NCI-H2196 treated with DMSO at 0.1 percent for 48 hours (cell line): ENCODE results near the gene RNF175.

Source experiments
- DNase-seq: peaks from one replicate; lab custom pipeline; 2025; ENCODE audit not compliant: unreplicated experiment; lab: John Stamatoyannopoulos, UW

The RNF175 gene

GRCh38 chr4:153785910-153786721 is 26.3 kb upstream of the RNF175 start:
- DNase-seq, result no peak

DNA sequence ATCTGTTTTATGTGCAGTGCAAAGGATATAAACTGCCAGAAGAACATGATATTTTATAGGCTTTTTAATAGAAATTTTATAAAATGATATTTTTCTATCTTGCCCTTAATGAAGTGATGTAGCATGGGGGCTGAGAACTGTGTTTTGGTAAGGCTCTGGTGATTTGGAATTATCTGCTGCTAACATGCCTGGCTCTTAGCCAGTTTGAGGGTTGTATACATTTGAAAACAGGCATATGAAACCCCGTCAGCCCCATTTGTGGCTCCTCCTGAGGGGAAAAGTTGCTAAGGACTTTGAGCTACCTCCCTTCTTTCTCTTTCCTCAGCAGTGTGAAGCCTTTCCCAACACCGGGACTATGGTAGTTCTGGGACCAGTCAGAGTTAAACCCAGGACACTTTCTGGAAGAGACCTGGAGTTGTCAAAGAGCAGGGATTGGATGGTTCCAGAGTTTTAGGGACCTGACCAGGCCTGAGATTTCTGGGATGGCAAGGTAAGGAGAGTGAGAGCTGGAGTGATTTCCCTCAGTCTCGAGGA is 24.4 kb upstream of the RNF175 start:
- no peak for DNase-seq

DNA sequence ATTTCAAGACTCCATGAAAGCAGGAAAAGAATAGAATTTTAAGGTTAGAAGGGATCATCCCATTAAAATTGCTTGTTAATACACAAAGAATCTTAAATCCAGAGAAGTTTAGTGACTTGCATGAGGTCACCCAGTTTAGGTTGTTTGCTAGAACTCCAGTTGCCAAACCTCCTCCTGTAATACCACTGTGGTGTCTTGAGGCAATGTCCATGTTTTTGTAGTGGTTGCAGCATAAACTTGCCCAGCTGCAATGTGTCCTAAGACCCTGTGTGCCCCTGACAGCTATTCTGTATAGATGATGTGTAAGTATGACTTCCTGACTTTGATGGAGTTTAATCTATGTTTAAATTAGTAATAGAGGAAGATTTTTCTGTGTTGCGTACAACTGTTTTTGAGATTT is 22.8 kb upstream of the RNF175 start:
- no peak for DNase-seq

- DNase-seq, result no peak
Observed at GRCh38 chr4:153781717-153782416, 22.0 kb upstream of the RNF175 start.

DNA sequence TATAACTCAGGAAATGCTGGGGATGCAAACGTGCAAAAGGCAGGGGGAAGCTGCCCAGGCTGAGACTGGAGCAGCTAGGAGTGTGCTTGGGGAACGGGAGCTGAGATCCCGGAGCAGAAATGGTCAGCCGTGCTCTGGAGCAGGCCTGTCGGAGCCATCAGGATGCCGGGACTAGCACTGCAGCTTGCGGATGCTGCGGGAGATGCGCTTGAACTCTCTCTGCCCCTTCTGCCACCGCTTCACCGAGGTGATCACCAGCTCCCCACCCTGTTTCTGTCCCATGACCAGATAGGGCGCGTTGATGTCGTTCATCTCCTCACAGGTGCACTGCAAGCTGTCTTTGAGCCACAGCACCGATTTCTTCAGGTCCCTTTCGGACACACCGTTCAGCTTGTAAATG is 21.5 kb upstream of the RNF175 start:
- DNase-seq, result no peak

DNA sequence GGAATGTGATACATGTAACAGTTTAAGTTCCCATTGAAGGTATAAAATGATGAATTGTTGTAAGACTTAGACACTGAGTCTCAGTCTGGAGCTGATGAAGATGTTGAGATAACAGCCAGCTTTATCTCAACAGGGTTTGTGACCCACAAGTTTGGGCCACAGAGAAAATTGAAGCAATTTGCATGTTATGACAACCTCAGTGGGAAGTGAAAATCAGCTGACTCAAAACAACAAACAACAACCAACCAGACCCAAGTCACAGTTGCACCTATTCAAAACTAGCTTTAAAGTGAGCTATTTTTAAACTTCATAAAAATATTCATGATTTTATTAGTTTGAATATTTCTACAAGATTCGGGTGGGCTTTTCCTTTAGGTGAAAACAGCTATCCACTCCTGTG is 21.1 kb upstream of the RNF175 start:
- no peak for DNase-seq

DNA sequence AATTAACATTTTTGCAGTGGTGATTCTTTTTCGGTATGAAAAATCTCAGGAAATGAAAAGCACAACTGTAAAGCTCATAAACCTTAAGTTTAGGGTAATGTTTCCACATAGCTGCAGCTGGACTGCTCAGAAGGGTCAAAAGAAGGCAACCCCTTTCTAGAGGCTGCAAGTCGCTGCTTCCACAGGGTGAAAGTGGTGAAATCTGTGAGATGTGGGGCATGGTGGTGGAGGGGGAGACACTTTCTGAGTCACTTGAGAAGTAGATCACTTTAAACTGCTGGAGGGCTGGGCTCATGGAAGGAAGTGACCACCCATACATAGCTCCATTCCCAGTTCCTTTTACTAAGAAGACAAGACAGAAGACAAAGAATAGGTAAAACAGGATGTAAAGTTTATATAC is 20.4 kb upstream of the RNF175 start:
- no peak for DNase-seq

- no peak for DNase-seq
Observed at GRCh38 chr4:153778383-153778782, 18.6 kb upstream of the RNF175 start.

- DNase-seq, result no peak
Observed at GRCh38 chr4:153777421-153777820, 17.6 kb upstream of the RNF175 start.

- DNase-seq, result no peak
Observed at GRCh38 chr4:153776601-153777000, 16.8 kb upstream of the RNF175 start.

DNA sequence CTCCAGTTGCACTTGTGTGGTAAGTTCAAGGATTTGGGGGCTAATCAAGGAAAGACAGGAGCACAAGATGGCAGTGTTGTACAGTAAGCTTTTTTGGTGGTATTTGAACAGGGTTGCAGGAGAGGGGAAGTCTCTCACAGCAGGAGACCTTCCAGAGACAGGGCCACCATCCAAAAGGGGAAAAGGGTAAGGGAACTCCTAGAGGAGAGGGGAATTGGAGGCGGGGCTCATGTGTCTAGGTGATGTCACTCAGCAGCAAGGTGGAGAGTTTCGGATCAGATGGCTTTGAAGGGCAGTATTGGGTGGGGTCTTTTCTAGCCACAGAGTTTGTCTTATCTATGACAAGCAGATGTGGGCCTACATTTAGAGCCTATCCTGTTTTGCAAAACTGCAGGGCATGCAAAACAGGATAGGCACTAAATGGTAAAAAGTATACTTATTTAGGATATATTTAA is 13.4 kb upstream of the RNF175 start:
- DNase-seq, result no peak

- no peak for DNase-seq
Observed at GRCh38 chr4:153771046-153771445, 11.2 kb upstream of the RNF175 start.

GRCh38 chr4:153766758-153767157 is 6.9 kb upstream of the RNF175 start:
- DNase-seq, result no peak

DNA sequence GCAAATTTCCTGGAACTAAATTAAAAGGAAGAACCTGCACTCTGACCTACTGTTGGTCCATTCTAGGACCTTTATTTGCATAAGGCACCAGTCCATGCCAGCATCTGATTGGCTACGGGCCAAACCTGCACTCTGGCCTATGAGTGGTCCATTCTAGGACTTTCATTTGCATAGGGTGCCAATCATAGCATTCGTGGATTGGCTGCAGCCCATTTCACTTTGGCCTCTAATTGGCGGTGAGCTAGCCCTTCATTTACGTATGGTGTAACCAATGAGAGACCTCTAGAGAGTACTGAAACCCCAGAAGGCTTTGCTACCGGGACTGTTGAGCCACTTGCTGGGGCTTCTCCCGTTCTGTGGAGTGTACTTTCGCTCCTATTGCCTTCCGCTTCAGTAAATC is 6.1 kb upstream of the RNF175 start:
- DNase-seq, result no peak

DNA sequence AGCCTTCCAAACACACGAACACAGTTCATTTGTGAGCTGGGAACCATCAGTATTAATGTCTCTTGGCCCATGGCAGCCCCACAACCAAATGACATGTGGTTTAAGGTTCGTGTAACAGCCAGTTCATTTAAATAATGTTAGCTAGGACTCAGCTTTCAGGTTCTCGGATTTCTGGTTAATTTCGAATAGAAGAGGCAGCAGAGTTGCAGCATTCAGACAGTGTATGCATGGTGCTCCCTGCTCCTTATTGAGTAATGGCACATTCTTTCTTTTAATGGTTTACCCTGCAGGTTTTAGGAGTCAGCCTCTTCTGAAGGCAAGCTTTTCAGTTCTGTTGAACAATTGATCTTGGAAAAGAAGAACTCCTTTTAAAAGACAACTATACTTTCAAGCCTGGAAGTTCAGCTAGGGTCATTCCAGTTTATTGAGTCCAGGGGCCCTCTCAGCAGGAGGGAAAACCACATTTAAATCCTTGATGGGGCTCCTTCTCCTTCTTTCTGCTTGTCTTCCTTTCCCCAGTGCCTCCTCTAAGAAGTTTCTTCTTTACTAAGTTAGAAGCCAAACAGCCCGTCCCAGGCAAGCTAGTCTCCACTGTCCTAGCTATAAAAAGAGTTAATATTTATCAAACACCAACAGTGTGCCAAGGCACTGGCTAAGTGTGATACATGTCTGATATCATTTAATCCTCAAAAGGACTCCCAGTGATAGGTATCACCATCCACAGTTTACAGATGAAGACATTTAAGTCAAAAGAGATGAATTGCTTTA is 5.0 kb upstream of the RNF175 start:
- DNase-seq, result no peak

DNA sequence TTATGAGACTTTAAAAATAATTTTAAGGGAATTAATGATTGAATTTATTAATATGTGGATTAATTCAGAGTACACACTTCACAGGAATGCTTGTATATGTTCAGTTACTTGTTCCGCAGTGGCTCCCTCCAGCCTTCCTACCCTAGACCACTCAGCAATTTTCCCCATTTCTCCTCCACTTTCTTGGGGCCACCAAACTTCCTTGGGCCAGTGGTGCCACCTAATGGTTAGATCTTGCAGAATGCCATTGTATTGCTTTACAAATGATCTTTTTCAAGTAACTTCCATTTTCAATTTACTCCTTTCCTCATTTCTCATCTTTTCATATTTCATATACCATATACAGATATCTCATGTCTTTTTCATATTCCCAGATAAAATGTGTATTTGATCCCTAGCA is 3.6 kb upstream of the RNF175 start:
- DNase-seq, result no peak

DNA sequence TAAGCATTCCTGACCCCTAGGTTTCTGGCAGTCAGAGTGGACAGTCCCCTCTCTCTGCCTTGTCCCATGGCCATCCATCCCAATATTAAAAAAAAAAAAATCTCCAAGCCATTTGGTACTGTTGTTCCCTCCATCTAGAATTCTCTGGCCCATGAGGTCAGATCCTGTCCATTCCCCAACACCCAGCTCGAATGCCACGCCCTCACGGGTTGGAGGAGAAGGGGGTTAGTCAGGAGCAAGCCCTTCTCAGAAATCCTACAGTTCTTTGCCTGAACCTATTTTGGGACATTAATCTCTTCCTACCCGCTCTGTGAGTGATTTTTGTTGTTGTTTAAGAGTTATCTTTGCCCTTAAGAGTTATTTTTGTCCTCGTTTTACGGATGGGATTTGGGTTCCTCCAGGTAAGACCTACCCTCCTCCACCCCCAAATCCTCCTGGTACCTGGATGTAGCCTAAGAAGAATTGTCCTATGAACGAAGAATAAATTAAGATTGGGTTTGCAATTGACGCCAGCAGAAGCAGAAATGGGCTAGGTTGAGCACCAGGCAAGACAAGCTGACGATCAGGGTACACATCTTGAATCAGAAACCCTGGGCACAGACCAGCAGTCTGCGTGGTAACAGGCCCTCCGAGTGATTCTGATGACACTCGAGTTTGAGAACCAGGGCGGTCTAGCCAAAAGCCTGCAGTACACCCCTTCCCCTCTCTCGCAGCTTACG is 977 bp downstream of the RNF175 start:
- DNase-seq, result no peak

- no peak for DNase-seq
Observed at GRCh38 chr4:153758136-153758535, 1.7 kb downstream of the RNF175 start.

- DNase-seq, result no peak
Observed at GRCh38 chr4:153757407-153757806, 2.4 kb downstream of the RNF175 start.

- DNase-seq, result no peak
Observed at GRCh38 chr4:153755186-153755585, 4.6 kb downstream of the RNF175 start.
